Forelimb muscle (tissue), 1 donor: Measurements from ENCODE around the gene HIVEP3. TPM values are rescaled to one million over a fixed set of nuclear protein-coding genes. Genes with fewer than 3 reads are reported as not detected.
"Not testable (repeated sequence)": the region's sequence is repeated elsewhere in the genome, so short reads cannot be mapped to it uniquely, and the experiment has no call there.

ENCODE experiments used
- DNase-seq: peaks from one replicate; pipeline ENCODE4 v3.0.0-alpha.2; 2013; ENCODE audit warnings: low read depth
- polyA plus RNA-seq: library from polyadenylated mRNA; unstranded; fragments of 120-200 nt; gene quantifications from one replicate; pipeline ENCODE4 v1.2.1, GENCODE V29; 2013; ENCODE audit not compliant: insufficient read length

HIVEP3 gene
- polyA plus RNA-seq, 1 donor = 2.1 TPM

GRCh38 chr1:41560496-41560895, 358.2 kb downstream of the HIVEP3 start:
- no peak for DNase-seq

GRCh38 chr1:41559331-41559730, 359.4 kb downstream of the HIVEP3 start:
- no peak for DNase-seq

- no peak for DNase-seq
Measured at GRCh38 chr1:41558761-41559171, 360.0 kb downstream of the HIVEP3 start.

- no peak for DNase-seq
Measured at GRCh38 chr1:41557751-41558455, 360.8 kb downstream of the HIVEP3 start.

- DNase-seq = not testable (repeated sequence)
Measured at GRCh38 chr1:41554746-41555145, 364.0 kb downstream of the HIVEP3 start.

GRCh38 chr1:41547781-41548560, 370.8 kb downstream of the HIVEP3 start:
- no peak for DNase-seq

GRCh38 chr1:41547336-41547735, 371.4 kb downstream of the HIVEP3 start:
- no peak for DNase-seq

GRCh38 chr1:41546833-41547135, 371.9 kb downstream of the HIVEP3 start:
- DNase-seq = no peak

GRCh38 chr1:41545996-41546832, 372.5 kb downstream of the HIVEP3 start:
- no peak for DNase-seq

GRCh38 chr1:41542196-41542930, 376.4 kb downstream of the HIVEP3 start:
- DNase-seq = no peak

GRCh38 chr1:41541592-41541952, 377.1 kb downstream of the HIVEP3 start:
- no peak for DNase-seq

GRCh38 chr1:41540886-41541591, 377.7 kb downstream of the HIVEP3 start:
- DNase-seq = no peak

GRCh38 chr1:41539999-41540398, 378.7 kb downstream of the HIVEP3 start:
- DNase-seq = no peak

- DNase-seq = no peak
Measured at GRCh38 chr1:41539418-41539805, 379.3 kb downstream of the HIVEP3 start.

- DNase-seq = no peak
Measured at GRCh38 chr1:41538741-41539417, 379.8 kb downstream of the HIVEP3 start.

- no peak for DNase-seq
Measured at GRCh38 chr1:41537788-41538351, 380.9 kb downstream of the HIVEP3 start.

GRCh38 chr1:41537251-41537650, 381.5 kb downstream of the HIVEP3 start:
- DNase-seq = no peak

- DNase-seq = no peak
Measured at GRCh38 chr1:41536361-41536802, 382.3 kb downstream of the HIVEP3 start.

- no peak for DNase-seq
Measured at GRCh38 chr1:41535716-41536115, 383.0 kb downstream of the HIVEP3 start.

- DNase-seq = no peak
Measured at GRCh38 chr1:41535276-41535675, 383.4 kb downstream of the HIVEP3 start.
